Left lung (tissue), 10 donors: ENCODE results near the gene SERPINA5. TPM values are rescaled to one million over a fixed set of nuclear protein-coding genes. Genes with fewer than 3 reads are reported as not detected.

Experiments used
- ATAC-seq: fragments of 200-7000 bp; cut with Tn5 transposase; one replicate; pipeline ENCODE4 v1.9.1; 2020; ENCODE audit warnings: moderate library complexity
- DNase-seq, 4 donors: peaks; one replicate each; pipeline ENCODE4 v3.0.0-alpha.2; 2013 to 2020
- H3K27ac ChIP-seq, 2 donors: fragments of 200-600 bp; sonication (generic) in 1 of 2; one replicate each; pipeline versions ENCODE4 v1.5.0 to v1.8.0; 2020 to 2021
- H3K27me3 ChIP-seq, 2 donors: fragments of 200-600 bp; sonication (generic) in 1 of 2; one replicate each; pipeline versions ENCODE4 v1.5.0 to v1.8.0; 2020 to 2021
- H3K36me3 ChIP-seq, 2 donors: fragments of 200-600 bp; sonication (generic) in 1 of 2; one replicate each; pipeline versions ENCODE4 v1.5.0 to v1.8.0; 2020 to 2021
- H3K4me1 ChIP-seq, 2 donors: fragments of 200-600 bp; one replicate each; pipeline ENCODE4 v1.8.0; 2021
- H3K4me3 ChIP-seq, 2 donors: fragments of 200-600 bp; sonication (generic) in 1 of 2; one replicate each; pipeline versions ENCODE4 v1.5.0 to v1.8.0; 2020 to 2021; ENCODE audit warnings: mild to moderate bottlenecking in 1 of 2
- H3K9me3 ChIP-seq, 2 donors: fragments of 200-600 bp; sonication (generic) in 1 of 2; one replicate each; pipeline versions ENCODE4 v1.5.0 to v1.8.0; 2020 to 2021
- CTCF ChIP-seq, 2 donors: fragments of 200-600 bp; sonication (generic) in 1 of 2; IDR thresholded peaks; one replicate each; pipeline versions ENCODE4 v1.5.0 to v1.8.0; 2021; ENCODE audit warnings: antibody characterized with exemption in 2 of 2
- intact Hi-C, 2 donors: fragments of 100-400 bp; cut with DNase I; formaldehyde crosslinking; loops; one replicate each; pipeline versions ENCODE4 v1.11.2 to v1.14.2; 2022
- polyA plus RNA-seq, 6 donors: library from polyadenylated mRNA; unstranded; fragments of 120-200 nt; gene quantifications; one replicate each; pipeline ENCODE4 v1.2.1, GENCODE V29; 2013; ENCODE audit not compliant: insufficient read length in 6 of 6
- total RNA-seq, 2 donors: library from RNA; stranded (reverse); fragmentation: NEBNext Ultra II Directional; extraction: Animal tissue kit (Norgen Biotek cat#: 25700); gene quantifications; one replicate each; pipeline ENCODE4 v1.2.1, GENCODE V29; 2021
- donor health status: DM: no; HTN: yes; CAD: no.
- donor health status: DM: no; HTN: no; CAD: no.

SERPINA5 gene
- total and polyA plus RNA-seq, 8 donors, result 0.26 to 3.2 (median 0.70) TPM

- Histone ChIP-seq H3K27ac (no peak overlapping the region), H3K36me3 (no peaks in the 10 kb centered on the region), H3K4me1 (no peaks in the 10 kb centered on the region), H3K27me3 (no peaks in the 10 kb centered on the region), H3K9me3 (no peaks in the 10 kb centered on the region), H3K4me3 (no peak overlapping the region)
- TF ChIP-seq CTCF (IDR thresholded peaks at IDR 0.05), result no peak
- ATAC-seq (no peak), DNase-seq (no peak)
- intact Hi-C loops, result no loop called here
Measured at GRCh38 chr14:94638339-94638738, 57.1 kb downstream of the SERPINA5 start.

GRCh38 chr14:94638961-94639817, 58.0 kb downstream of the SERPINA5 start:
- H3K27ac ChIP-seq, result no peak overlapping the region
- H3K36me3 ChIP-seq, result no peaks in the 10 kb centered on the region
- no peaks in the 10 kb centered on the region for H3K4me1 ChIP-seq
- H3K27me3 ChIP-seq, result peaks cover 0 to 1% of the 10 kb centered on the region in 2 donors
- no peak for DNase-seq
- TF ChIP-seq CTCF (IDR thresholded peaks at IDR 0.05), result no peak
- no peaks in the 10 kb centered on the region for H3K9me3 ChIP-seq
- intact Hi-C loops, result no loop called here
- no peak overlapping the region for H3K4me3 ChIP-seq
- no peak for ATAC-seq

GRCh38 chr14:94640721-94641631, 59.8 kb downstream of the SERPINA5 start:
- H3K27ac ChIP-seq, result no peak overlapping the region
- H3K4me1 ChIP-seq, result no peaks in the 10 kb centered on the region
- H3K9me3 ChIP-seq, result no peaks in the 10 kb centered on the region
- no peak overlapping the region for H3K4me3 ChIP-seq
- no peak for ATAC-seq
- H3K36me3 ChIP-seq, result no peaks in the 10 kb centered on the region
- TF ChIP-seq CTCF (IDR thresholded peaks at IDR 0.05), result no peak
- DNase-seq, result no peak
- intact Hi-C loops, result no loop called here
- peaks cover 0 to 5% of the 10 kb centered on the region in 2 donors for H3K27me3 ChIP-seq

GRCh38 chr14:94641632-94641955, 60.4 kb downstream of the SERPINA5 start:
- H3K4me1 ChIP-seq, result no peaks in the 10 kb centered on the region
- no peaks in the 10 kb centered on the region for H3K36me3 ChIP-seq
- intact Hi-C loops, result no loop called here
- DNase-seq (no peak), ATAC-seq (no peak)
- H3K9me3 ChIP-seq, result no peaks in the 10 kb centered on the region
- H3K27me3 ChIP-seq, result peaks cover 0 to 5% of the 10 kb centered on the region in 2 donors
- H3K4me3 ChIP-seq, result no peak overlapping the region
- no peak overlapping the region for H3K27ac ChIP-seq
- TF ChIP-seq CTCF (IDR thresholded peaks at IDR 0.05), result no peak

Other genes starting within 250 kb of the SERPINA5 start
- not detected for gene SERPINA2, start 214.7 kb upstream of the SERPINA5 start, total RNA-seq
- not detected for gene SERPINA2, start 214.7 kb upstream of the SERPINA5 start, polyA plus RNA-seq
- 1,000 to 10,000 TPM; 1,065 to 1,514 TPM for gene SERPINA1, start 192.8 kb upstream of the SERPINA5 start, total RNA-seq
- 10 to 100 TPM in 2 of 6 donors, 1 to 10 TPM in 4; 5.1 to 18.5 (median 5.5) TPM for gene SERPINA1, start 192.8 kb upstream of the SERPINA5 start, polyA plus RNA-seq
- not detected for gene SERPINA11, start 128.6 kb upstream of the SERPINA5 start, total RNA-seq
- gene SERPINA11, start 128.6 kb upstream of the SERPINA5 start, polyA plus RNA-seq, result under 1 TPM in 2 of 6 donors, not detected in 4; 0.14 TPM
- gene SERPINA9, start 105.2 kb upstream of the SERPINA5 start, total RNA-seq, result not detected
- gene SERPINA9, start 105.2 kb upstream of the SERPINA5 start, polyA plus RNA-seq, result not detected
- not detected for gene SERPINA12, start 72.0 kb upstream of the SERPINA5 start, total RNA-seq
- gene SERPINA12, start 72.0 kb upstream of the SERPINA5 start, polyA plus RNA-seq, result not detected
- not detected for gene SERPINA4, start 20.0 kb upstream of the SERPINA5 start, total RNA-seq
- 1 to 10 TPM; 1.0 to 2.7 (median 1.3) TPM for gene SERPINA4, start 20.0 kb upstream of the SERPINA5 start, polyA plus RNA-seq
- 100 to 1,000 TPM in 1 of 2 donors, 10 to 100 TPM in 1; 24.6 to 198 TPM for gene SERPINA3, start 31.0 kb downstream of the SERPINA5 start, total RNA-seq
- gene SERPINA3, start 31.0 kb downstream of the SERPINA5 start, polyA plus RNA-seq, result 1 to 10 TPM; 1.1 to 1.9 (median 1.4) TPM
- not detected for gene GSC, start 188.7 kb downstream of the SERPINA5 start, total RNA-seq
- gene GSC, start 188.7 kb downstream of the SERPINA5 start, polyA plus RNA-seq, result not detected